DND-41 (cell line): Measurements from ENCODE around the gene COA1.
A peak's percentile ranks its signal among the peaks of the same experiment; 100 is the strongest.

ENCODE experiments used
- ATAC-seq: fragments of 200-7000 bp; cut with Tn5 transposase; 3 replicates; pipeline ENCODE4 v1.9.1; 2021; ENCODE audit warnings: low read depth; ENCODE audit not compliant: insufficient read depth
- DNase-seq: peaks from one replicate; pipeline ENCODE4 v3.0.0-alpha.2; 2020
- H2AFZ ChIP-seq: 2 replicates; pipeline ENCODE4 v1.6.0; 2012; ENCODE audit warnings: low read depth, low read length
- H3K27ac ChIP-seq: 2 replicates; pipeline ENCODE4 v1.5.1; 2012; ENCODE audit warnings: low read length, inconsistent platforms
- H3K27me3 ChIP-seq: fragments of 200-600 bp; sonication (generic); 2 replicates; pipeline ENCODE4 v1.6.0; 2012; ENCODE audit warnings: low read length, mild to moderate bottlenecking, inconsistent platforms; ENCODE audit not compliant: insufficient read depth, poor library complexity
- H3K36me3 ChIP-seq: 2 replicates; pipeline ENCODE4 v1.5.1; 2012; ENCODE audit warnings: low read length, inconsistent platforms; ENCODE audit not compliant: insufficient read depth
- H3K4me1 ChIP-seq: 2 replicates; pipeline ENCODE4 v1.5.1; 2012; ENCODE audit warnings: mild to moderate bottlenecking, low read length; ENCODE audit not compliant: insufficient read depth
- H3K4me2 ChIP-seq: 2 replicates; pipeline ENCODE4 v1.6.0; 2012; ENCODE audit warnings: mild to moderate bottlenecking, moderate library complexity, low read length, inconsistent platforms; ENCODE audit not compliant: insufficient read depth
- H3K4me3 ChIP-seq, 2 experiments: fragments of 200-600 bp in 1 of 2; shearing (Covaris generic) in 1 of 2; 2 replicates each; pipeline ENCODE4 v1.5.1; 2012 to 2016; ENCODE audit warnings: inconsistent platforms in 2 of 2, low read length in 2 of 2, mild to moderate bottlenecking in 2 of 2, low read depth in 1 of 2, moderate library complexity in 1 of 2
- H3K79me2 ChIP-seq: 2 replicates; pipeline ENCODE4 v1.6.0; 2012; ENCODE audit warnings: low read length, inconsistent platforms; ENCODE audit not compliant: insufficient read depth
- H3K9ac ChIP-seq: 2 replicates; pipeline ENCODE4 v1.6.0; 2012; ENCODE audit warnings: low read depth, mild to moderate bottlenecking, inconsistent platforms, low read length, moderate library complexity
- H3K9me3 ChIP-seq: 2 replicates; pipeline ENCODE4 v1.5.1; 2012; ENCODE audit warnings: low read length, moderate library complexity, mild to moderate bottlenecking, inconsistent platforms; ENCODE audit not compliant: insufficient read depth, severe bottlenecking
- H4K20me1 ChIP-seq: 2 replicates; pipeline ENCODE4 v1.6.0; 2012; ENCODE audit warnings: low read length; ENCODE audit not compliant: insufficient read depth
- EZH2 ChIP-seq: IDR thresholded peaks from 3 replicates; pipeline ENCODE4 v1.6.1; 2012; ENCODE audit warnings: borderline replicate concordance, low read depth, mild to moderate bottlenecking, moderate library complexity, low read length, inconsistent platforms; ENCODE audit not compliant: severe bottlenecking
- TF ChIP-seq, protein P1 (sequence below): IDR thresholded peaks from 2 replicates; pipeline ENCODE4 v1.5.1; 2012; ENCODE audit warnings: borderline replicate concordance, low read length, moderate library complexity, mild to moderate bottlenecking; ENCODE audit not compliant: poor library complexity, severe bottlenecking; ENCODE audit errors: extremely low read depth

COA1 gene

DNA sequence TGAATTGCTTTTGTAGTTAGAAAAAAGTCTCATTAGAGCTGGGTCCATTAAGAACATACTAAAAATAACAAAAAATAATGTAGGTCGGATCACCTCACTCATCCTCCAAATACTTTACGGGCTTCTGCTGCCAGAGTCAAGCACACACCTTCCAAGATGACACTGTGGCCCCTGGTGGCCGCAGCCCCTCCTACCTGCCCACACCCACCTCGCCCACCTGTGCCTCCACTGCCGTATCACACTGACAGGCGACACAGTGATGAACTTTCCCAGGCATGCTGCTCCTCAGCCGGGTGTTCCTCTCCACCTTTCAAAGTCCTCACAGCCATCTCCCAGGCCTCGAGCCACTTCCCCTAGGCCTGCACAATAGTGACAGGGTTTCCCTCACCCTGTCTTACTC, 85.5 kb downstream of the COA1 start:
- H3K27me3 ChIP-seq, result no peaks in the 10 kb centered on the region
- no peak overlapping the region for H3K9ac ChIP-seq
- H3K27ac ChIP-seq, result no peak overlapping the region
- no peak for TF ChIP-seq EZH2
- TF ChIP-seq, protein P1, sequence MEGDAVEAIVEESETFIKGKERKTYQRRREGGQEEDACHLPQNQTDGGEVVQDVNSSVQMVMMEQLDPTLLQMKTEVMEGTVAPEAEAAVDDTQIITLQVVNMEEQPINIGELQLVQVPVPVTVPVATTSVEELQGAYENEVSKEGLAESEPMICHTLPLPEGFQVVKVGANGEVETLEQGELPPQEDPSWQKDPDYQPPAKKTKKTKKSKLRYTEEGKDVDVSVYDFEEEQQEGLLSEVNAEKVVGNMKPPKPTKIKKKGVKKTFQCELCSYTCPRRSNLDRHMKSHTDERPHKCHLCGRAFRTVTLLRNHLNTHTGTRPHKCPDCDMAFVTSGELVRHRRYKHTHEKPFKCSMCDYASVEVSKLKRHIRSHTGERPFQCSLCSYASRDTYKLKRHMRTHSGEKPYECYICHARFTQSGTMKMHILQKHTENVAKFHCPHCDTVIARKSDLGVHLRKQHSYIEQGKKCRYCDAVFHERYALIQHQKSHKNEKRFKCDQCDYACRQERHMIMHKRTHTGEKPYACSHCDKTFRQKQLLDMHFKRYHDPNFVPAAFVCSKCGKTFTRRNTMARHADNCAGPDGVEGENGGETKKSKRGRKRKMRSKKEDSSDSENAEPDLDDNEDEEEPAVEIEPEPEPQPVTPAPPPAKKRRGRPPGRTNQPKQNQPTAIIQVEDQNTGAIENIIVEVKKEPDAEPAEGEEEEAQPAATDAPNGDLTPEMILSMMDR, result no peak
- H3K36me3 ChIP-seq, result peaks cover 87% of the 10 kb centered on the region
- H3K4me2 ChIP-seq, result no peak overlapping the region
- ATAC-seq (no peak), DNase-seq (no peak)
- peaks cover 60% of the 10 kb centered on the region for H4K20me1 ChIP-seq
- peaks cover 44% of the 10 kb centered on the region for H3K79me2 ChIP-seq
- H3K4me3 ChIP-seq, result no peak overlapping the region
- H3K4me1 ChIP-seq, result peaks cover 27% of the 10 kb centered on the region
- H2AFZ ChIP-seq, result no peak overlapping the region
- H3K9me3 ChIP-seq, result no peaks in the 10 kb centered on the region

DNA sequence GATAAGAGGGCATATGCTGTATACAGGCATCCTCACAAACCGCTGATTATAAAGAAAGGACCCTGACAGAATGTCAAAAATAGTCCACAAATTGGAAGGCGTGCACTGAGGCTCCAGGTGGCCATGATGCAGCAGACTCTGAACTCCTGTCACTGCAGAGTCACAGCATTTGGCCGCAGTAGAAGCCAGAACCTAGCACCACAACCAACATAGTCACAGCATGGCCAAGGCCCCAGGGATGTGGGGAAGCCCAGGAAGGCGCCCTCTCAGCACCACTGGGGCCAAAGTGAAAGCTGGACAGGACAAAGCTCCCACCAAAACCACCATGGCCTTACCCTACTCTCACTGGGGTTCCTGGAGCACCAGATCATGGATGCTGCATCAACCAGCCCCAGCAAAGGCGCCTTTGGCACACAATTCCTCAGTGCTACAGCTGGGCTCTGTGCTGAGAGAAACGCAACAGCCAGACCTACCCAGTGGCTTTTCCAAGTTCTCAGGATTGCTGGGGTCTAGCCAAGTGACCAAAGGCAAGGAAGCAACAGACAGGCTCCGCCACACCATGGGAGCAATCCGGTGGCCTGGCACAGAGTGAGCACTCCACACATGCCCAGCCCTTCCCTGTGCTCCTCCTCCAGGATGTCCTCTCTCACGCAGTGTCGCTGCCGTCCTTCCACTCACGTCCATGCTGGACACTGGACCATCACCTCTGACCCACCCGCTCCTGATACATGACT, 86.3 kb downstream of the COA1 start:
- no peak for DNase-seq
- H2AFZ ChIP-seq, result no peak overlapping the region
- no peaks in the 10 kb centered on the region for H3K27me3 ChIP-seq
- peaks cover 43% of the 10 kb centered on the region for H3K79me2 ChIP-seq
- no peak overlapping the region for H3K27ac ChIP-seq
- H3K36me3 ChIP-seq, result peaks cover 93% of the 10 kb centered on the region
- peaks cover 56% of the 10 kb centered on the region for H4K20me1 ChIP-seq
- peaks cover 19% of the 10 kb centered on the region for H3K4me1 ChIP-seq
- H3K4me2 ChIP-seq, result no peak overlapping the region
- ATAC-seq, result peak; percentile 41; the same call in 2 of the 3 replicates
- no peak overlapping the region for H3K4me3 ChIP-seq
- H3K9ac ChIP-seq, result no peak overlapping the region
- TF ChIP-seq, protein P1, result no peak
- no peak for TF ChIP-seq EZH2
- H3K9me3 ChIP-seq, result no peaks in the 10 kb centered on the region

DNA sequence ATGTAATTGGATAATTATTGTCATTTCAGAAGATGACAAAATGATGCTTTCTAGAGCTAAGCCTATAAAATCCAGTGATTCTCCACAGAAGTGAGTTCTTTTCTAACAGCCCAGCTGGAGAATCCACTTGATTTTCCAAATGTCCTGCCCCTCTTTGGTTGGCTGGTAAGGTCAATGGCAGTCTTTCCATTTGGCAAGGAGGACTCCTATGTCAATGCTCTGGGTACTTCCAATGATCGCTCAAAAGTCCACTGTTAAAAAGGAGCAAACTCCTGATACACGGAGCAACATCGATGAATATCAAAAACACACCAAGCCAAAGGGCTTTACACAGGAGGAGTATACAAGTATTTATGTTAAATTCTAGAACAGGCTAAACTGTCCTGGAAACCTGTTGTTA, 88.6 kb downstream of the COA1 start:
- Histone ChIP-seq H3K4me2 (no peak overlapping the region), H3K36me3 (peaks cover 91% of the 10 kb centered on the region), H3K27ac (no peak overlapping the region), H2AFZ (no peak overlapping the region), H3K79me2 (peaks cover 27% of the 10 kb centered on the region), H3K27me3 (no peaks in the 10 kb centered on the region), H3K4me3 (no peak overlapping the region), H3K9me3 (no peaks in the 10 kb centered on the region), H4K20me1 (peaks cover 34% of the 10 kb centered on the region), H3K4me1 (no peaks in the 10 kb centered on the region), H3K9ac (no peak overlapping the region)
- ATAC-seq, result no peak
- TF ChIP-seq EZH2, result no peak
- TF ChIP-seq, protein P1, result no peak
- DNase-seq, result no peak
